Pancreas (tissue), 10 donors: ENCODE data around the gene JMJD6. TPM values are rescaled to one million over a fixed set of nuclear protein-coding genes. Genes with fewer than 3 reads are reported as not detected.
"Not testable (repeated sequence)": the region's sequence is repeated elsewhere in the genome, so short reads cannot be mapped to it uniquely, and the experiment has no call there.

Source experiments
- ATAC-seq, 4 donors: fragments of 200-7000 bp; cut with Tn5 transposase; one replicate each; pipeline versions ENCODE4 v1.8.0 to v1.9.1; 2020; ENCODE audit warnings: mild to moderate bottlenecking in 4 of 4, moderate library complexity in 4 of 4
- DNase-seq, 6 donors: peaks; one replicate each; pipeline ENCODE4 v3.0.0-alpha.2; 2020
- FAIRE-seq: peaks from 2 replicates; lab custom pipeline; 2012; peaks lifted over from hg19 to GRCh38; lab: Jason Lieb, UNC
- H3K27ac ChIP-seq, 4 donors: fragments of 200-600 bp; sonication (generic); 1 replicate in 3 of 4; 2 replicates in 1 of 4; pipeline versions ENCODE4 v1.5.0 to v1.8.0; 2020
- H3K27me3 ChIP-seq, 4 donors: fragments of 200-600 bp; one replicate each; pipeline ENCODE4 v1.8.0; 2021
- H3K36me3 ChIP-seq, 3 donors: fragments of 200-600 bp; sonication (generic) in 1 of 3; one replicate each; pipeline versions ENCODE4 v1.5.0 to v1.8.0; 2020 to 2021
- H3K4me1 ChIP-seq, 3 donors: fragments of 200-600 bp; one replicate each; pipeline ENCODE4 v1.8.0; 2021
- H3K4me3 ChIP-seq, 4 donors: fragments of 200-600 bp; sonication (generic) in 2 of 4; one replicate each; pipeline versions ENCODE4 v1.5.0 to v1.8.0; 2020 to 2021
- H3K9me3 ChIP-seq, 4 donors: fragments of 200-600 bp; one replicate each; pipeline ENCODE4 v1.8.0; 2021
- WGBS, 2 donors: extraction: QIAGEN DNeasy Blood & Tissue Kit; methylation state at CpG; one replicate each; pipeline ENCODE4 v1.1.7; 2013; 5-methylcytosine and 5-hydroxymethylcytosine counted together
- intact Hi-C, 3 donors: fragments of 100-400 bp; cut with DNase I; formaldehyde crosslinking; loops; one replicate each; pipeline versions ENCODE4 v1.11.1 to v1.14.2; 2022
- polyA plus RNA-seq, 2 donors: library from polyadenylated mRNA; stranded (reverse); fragments of 200-250 nt; gene quantifications; one replicate each; pipeline ENCODE4 v1.2.3, GENCODE V29; 2013
- total RNA-seq, 6 donors: library from RNA; stranded (reverse); fragmentation: NEBNext Ultra II Directional in 4 of 6; extraction: Animal tissue kit (Norgen Biotek cat#: 25700) in 4 of 6; gene quantifications; one replicate each; pipeline versions ENCODE4 v1.2.1 to v1.2.4, GENCODE V29; 2021 to 2023
- TF ChIP-seq, protein P1 (sequence below), 4 donors: fragments of 200-600 bp; sonication (generic) in 3 of 4; IDR thresholded peaks; one replicate each; pipeline versions ENCODE4 v1.5.0 to v1.8.0; 2021; ENCODE audit warnings: antibody characterized with exemption in 4 of 4
- donor health status: healthy with polysubstance abuse.
- donor health status: DM: no; HTN: no; CAD: no; lungs with moderate emphysema.
- donor health status: DM: no; HTN: no; CAD: no.
- donor health status: control.
- donor health status: control.
- donor health status: Bipolar disorder and iron deficiency.
- donor health status: DM: yes; HTN: yes; CAD: no.
- donor health status: DM: no; HTN: no; CAD: no.
- donor health status: DM: no; HTN: no; CAD: no.
- donor health status: DM: yes; HTN: yes; CAD: no.

JMJD6 gene
- total and polyA plus RNA-seq, 8 donors, result 12.4 to 54.0 (median 16.5) TPM

DNA sequence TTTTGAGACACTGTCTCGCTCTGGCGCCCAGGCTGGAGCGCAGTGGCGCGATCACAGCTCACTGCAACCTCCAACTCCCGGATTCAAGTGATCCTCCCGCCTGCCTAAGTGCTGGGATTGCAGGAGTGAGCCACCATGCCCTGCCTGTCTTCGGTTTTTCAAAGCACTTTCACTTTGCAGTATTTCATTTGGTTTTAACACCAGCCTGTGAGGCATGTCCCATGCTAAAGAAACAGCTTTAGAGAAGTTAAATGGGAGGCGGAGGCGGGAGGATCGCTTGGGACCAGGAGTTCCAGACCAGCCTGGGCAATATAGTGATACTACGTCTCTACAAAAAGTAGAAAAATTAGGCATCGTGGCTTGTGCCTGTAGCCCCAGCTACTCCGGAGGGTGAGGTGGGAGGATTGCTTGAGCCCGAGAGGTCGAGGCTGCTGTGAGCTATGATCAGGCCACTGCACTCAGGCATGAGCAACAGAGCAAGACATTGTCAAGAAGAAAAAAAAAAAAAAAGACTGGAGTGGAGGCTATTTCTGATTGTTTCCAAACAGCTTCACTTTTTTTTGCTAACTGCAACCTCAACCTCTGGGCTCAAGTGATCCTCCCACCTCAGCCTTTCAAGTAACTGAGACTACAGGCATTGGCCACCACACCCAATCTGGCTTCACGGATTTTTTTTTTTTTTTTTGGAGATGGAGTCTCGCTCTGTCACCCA is 1.5 kb upstream of the JMJD6 start:
- Histone ChIP-seq H3K36me3 (peaks cover 0 to 25% (median 7%) of the 10 kb centered on the region in 3 donors), H3K4me3 (peak overlapping the region in 3 of 4 donors; percentile 77 to 97 (median 94)), H3K27ac (peak overlapping the region in 3 of 4 donors; percentile 99 to 100 (median 100)), H3K9me3 (no peaks in the 10 kb centered on the region), H3K27me3 (no peaks in the 10 kb centered on the region), H3K4me1 (peaks cover 20 to 35% (median 25%) of the 10 kb centered on the region in 3 donors)
- intact Hi-C loops, result no loop called here
- FAIRE-seq (no peak), DNase-seq (peak in 1 of 6 donors; percentile 27), ATAC-seq (no peak)
- TF ChIP-seq, protein P1, sequence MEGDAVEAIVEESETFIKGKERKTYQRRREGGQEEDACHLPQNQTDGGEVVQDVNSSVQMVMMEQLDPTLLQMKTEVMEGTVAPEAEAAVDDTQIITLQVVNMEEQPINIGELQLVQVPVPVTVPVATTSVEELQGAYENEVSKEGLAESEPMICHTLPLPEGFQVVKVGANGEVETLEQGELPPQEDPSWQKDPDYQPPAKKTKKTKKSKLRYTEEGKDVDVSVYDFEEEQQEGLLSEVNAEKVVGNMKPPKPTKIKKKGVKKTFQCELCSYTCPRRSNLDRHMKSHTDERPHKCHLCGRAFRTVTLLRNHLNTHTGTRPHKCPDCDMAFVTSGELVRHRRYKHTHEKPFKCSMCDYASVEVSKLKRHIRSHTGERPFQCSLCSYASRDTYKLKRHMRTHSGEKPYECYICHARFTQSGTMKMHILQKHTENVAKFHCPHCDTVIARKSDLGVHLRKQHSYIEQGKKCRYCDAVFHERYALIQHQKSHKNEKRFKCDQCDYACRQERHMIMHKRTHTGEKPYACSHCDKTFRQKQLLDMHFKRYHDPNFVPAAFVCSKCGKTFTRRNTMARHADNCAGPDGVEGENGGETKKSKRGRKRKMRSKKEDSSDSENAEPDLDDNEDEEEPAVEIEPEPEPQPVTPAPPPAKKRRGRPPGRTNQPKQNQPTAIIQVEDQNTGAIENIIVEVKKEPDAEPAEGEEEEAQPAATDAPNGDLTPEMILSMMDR (IDR thresholded peaks at IDR 0.05), result no peak
- WGBS, 2 donors, result 54 to 63% methylated on average over 18 of the region's 18 CpGs

DNA sequence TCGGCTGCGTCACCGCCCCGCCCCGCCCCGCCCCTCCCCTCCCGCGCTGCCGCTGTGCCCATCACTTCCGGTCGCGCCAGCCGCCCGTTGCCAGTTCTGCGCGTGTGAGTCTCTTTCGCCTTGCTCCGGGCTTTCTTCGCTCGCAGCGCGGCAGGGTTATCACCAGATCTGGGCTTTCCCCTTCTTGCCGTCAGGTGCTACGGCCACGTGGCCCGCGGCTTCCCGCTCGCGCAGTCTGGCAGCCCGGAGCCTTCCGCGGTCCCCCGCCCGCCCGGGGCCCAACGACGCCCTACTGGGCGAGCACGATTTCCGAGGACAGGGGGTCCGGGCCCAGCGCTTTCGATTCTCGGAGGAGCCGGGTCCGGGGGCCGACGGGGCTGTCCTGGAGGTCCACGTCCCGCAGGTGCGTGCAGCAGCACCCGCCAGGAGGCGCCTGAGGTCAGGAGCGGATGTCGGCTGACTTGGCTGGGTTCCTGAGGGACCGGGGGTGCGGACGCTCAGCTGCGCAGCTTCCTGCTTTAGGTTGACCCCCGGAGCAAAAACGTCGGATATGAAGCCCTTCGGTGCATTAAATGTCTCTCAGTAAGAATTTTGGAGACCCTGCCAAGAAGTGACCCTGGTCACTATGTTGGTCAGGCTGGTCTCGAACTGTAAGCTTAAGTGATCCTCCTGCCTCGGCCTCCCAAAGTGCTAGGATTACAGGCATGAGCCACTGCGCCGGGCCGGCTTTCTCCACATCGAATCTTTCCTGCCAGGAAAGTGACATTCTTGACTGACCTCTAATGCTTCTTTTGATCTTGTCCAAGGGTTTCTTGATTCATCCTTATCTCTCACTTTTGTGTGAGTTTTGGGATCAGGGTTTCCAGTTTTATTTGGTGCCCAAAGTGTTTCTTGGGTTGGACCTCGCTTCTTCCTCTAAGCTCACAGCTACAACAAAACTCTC is 641 bp upstream of the JMJD6 start, which contains the start of gene METTL23:
TSS of gene METTL23 (plus strand) at position 64 of the 943 bp plus-strand sequence. CDS start 2,872 bp downstream, outside the sequence.
- no peaks in the 10 kb centered on the region for H3K9me3 ChIP-seq
- peak within 1 kb of the TSS; percentile 99 to 100 (median 100) for H3K27ac ChIP-seq
- DNase-seq, result peak; percentile 83 to 94 (median 88)
- H3K4me1 ChIP-seq, result peaks cover 14 to 35% (median 25%) of the 10 kb centered on the region in 3 donors
- H3K4me3 ChIP-seq, result peak within 1 kb of the TSS; percentile 77 to 97 (median 88)
- peaks cover 0 to 24% (median 12%) of the 10 kb centered on the region in 3 donors for H3K36me3 ChIP-seq
- WGBS, 2 donors, result 1% methylated on average over 66 to 71 of the region's 71 CpGs
- intact Hi-C loops, result no loop called here
- TF ChIP-seq, protein P1 (IDR thresholded peaks at IDR 0.05), result peak in 3 of 4 donors; percentile 34 to 56 (median 46)
- no peaks in the 10 kb centered on the region for H3K27me3 ChIP-seq
- ATAC-seq, result peak; percentile 54 to 73 (median 65)
- no peak for FAIRE-seq

DNA sequence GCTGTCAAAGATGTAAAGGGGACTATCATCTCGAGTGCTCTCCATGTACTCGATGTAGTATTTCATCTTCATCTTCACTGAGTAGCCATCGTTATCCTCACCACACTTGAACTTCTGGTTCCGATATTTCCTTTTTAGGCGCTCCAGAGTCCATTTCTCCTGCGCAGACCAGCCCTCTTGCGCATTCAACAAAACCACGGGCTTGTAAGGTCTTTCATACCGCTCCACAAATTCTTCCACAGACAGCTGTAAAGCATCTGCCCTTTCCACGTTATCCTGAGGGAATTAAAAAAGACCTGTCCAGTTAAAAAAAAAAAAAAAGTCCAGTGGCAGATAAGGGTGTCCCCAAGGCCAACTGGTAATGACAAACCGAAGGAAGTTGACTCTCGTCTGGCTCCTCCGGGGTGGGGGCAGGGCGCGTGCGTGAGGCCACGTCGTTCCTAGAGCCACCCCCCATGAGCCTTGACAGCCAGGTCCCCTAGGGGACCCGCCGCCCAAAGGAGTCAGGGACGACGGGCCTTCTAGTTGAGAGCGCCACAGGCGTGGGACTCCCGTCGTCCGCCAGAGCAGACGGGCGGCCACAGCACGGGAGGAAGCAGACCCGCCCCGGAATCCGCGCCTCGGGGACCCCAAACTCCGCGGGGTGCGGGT is 701 bp downstream of the JMJD6 start:
- intact Hi-C loops, result no loop called here

DNA sequence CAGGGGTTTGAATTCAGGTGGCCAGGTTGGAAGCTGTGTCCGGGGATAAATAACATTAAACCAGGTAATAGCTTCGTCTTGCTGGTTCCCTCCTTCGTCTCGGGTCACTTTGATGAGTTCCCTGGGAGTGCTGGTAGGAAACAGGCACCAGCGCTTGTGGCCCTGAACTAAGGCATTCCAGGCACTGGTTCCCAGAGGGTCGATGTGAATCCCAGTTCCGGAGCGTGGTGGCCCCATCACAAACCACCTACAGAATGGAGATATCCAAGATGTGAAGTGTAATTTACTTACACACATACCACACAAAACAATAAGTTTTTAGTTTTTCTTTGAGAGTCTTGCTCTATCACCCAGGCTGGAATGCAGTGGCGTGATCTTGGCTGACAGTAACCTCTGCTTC is 2.6 kb downstream of the JMJD6 start:
- Histone ChIP-seq H3K4me1 (peaks cover 14 to 33% (median 25%) of the 10 kb centered on the region in 3 donors), H3K27me3 (no peaks in the 10 kb centered on the region), H3K27ac (no peak overlapping the region), H3K4me3 (no peak overlapping the region), H3K36me3 (peaks cover 8 to 52% (median 44%) of the 10 kb centered on the region in 3 donors), H3K9me3 (no peaks in the 10 kb centered on the region)
- no peak for ATAC-seq
- 90 to 98% methylated on average over 9 of the region's 9 CpGs for WGBS, 2 donors
- FAIRE-seq, result no peak
- TF ChIP-seq, protein P1 (IDR thresholded peaks at IDR 0.05), result no peak
- intact Hi-C loops, result no loop called here
- DNase-seq, result no peak

More for the DNA sequence above, 701 bp downstream of the JMJD6 start:
- Histone ChIP-seq H3K27me3 (no peaks in the 10 kb centered on the region), H3K4me3 (peak overlapping the region; percentile 77 to 97 (median 88)), H3K9me3 (no peaks in the 10 kb centered on the region), H3K27ac (peak overlapping the region; percentile 99 to 100 (median 100)), H3K36me3 (peaks cover 0 to 33% (median 25%) of the 10 kb centered on the region in 3 donors), H3K4me1 (peaks cover 14 to 33% (median 25%) of the 10 kb centered on the region in 3 donors)
- ATAC-seq, result peak; percentile 64 to 69 (median 66)
- DNase-seq, result peak; percentile 83 to 92 (median 86)
- no peak for FAIRE-seq
- TF ChIP-seq, protein P1 (IDR thresholded peaks at IDR 0.05), result no peak
- WGBS, 2 donors, result 1 to 2% methylated on average over 38 of the region's 38 CpGs

DNA sequence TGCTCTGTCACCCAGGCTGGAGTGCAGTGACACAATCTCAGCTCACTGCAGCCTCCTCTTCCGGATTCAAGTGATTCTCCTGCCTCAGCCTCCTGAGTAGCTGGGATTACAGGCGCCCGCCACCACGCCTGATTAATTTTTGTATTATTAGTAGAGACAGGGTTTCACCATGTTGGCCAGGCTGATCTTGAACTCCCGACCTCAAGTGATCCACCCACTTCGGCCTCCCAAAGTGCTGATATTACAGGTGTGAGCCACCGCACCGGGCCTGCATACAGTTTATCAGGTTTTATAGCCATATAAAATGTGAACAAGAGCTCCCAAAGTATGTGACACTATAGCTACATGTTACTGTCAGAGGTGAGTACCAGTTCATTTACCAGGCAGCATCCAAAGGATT is 3.4 kb downstream of the JMJD6 start:
- H3K4me3 ChIP-seq, intact Hi-C loops, H3K27me3 ChIP-seq, ATAC-seq, H3K27ac ChIP-seq, DNase-seq, FAIRE-seq, H3K9me3 ChIP-seq: not testable (repeated sequence)
- Histone ChIP-seq H3K4me1 (peaks cover 14 to 32% (median 23%) of the 10 kb centered on the region in 3 donors), H3K36me3 (peaks cover 8 to 60% (median 46%) of the 10 kb centered on the region in 3 donors)
- WGBS, 2 donors, result 94 to 98% methylated on average over 8 of the region's 8 CpGs
